HEK293 (cell line): Measurements from ENCODE around the gene SDE2.

Source experiments
- CTCF ChIA-PET: fragments of 350-600 bp; formaldehyde crosslinking; extraction: SDS; loops from one replicate; lab custom pipeline; 2021; ENCODE audit warnings: antibody characterized with exemption; lab: Yijun Ruan, JAX
- POLR2A ChIA-PET: fragments of 300-600 bp; formaldehyde crosslinking; extraction: SDS; loops from one replicate; lab custom pipeline; 2020; ENCODE audit warnings: antibody characterized with exemption, inconsistent platforms; lab: Yijun Ruan, JAX
- H3K27ac ChIP-seq: fragments of 200-500 bp; sonication (Bioruptor generic); 2 replicates; pipeline ENCODE4 v1.5.1; 2014; ENCODE audit warnings: low read depth, low read length, control low read depth, inconsistent platforms; ENCODE audit errors: extremely low read depth
- H3K36me3 ChIP-seq, 2 experiments: fragments of 200-500 bp in 1 of 2; sonication (Bioruptor generic) in 1 of 2; 1 replicate in 1 of 2; 2 replicates in 1 of 2; pipeline ENCODE4 v1.5.1; 2014 to 2017; ENCODE audit warnings: inconsistent platforms in 2 of 2, low read length in 2 of 2; ENCODE audit not compliant: control insufficient read depth in 2 of 2, insufficient read depth in 1 of 2
- H3K4me1 ChIP-seq: fragments of 200-500 bp; sonication (Bioruptor generic); 2 replicates; pipeline ENCODE4 v1.5.1; 2014; ENCODE audit warnings: mild to moderate bottlenecking, low read length, inconsistent platforms; ENCODE audit not compliant: control insufficient read depth, insufficient read depth
- H3K4me3 ChIP-seq: 2 replicates; pipeline ENCODE4 v1.5.1; 2011; ENCODE audit warnings: low read depth, mild to moderate bottlenecking, control low read depth, low read length, moderate library complexity
- H3K9me3 ChIP-seq: fragments of 200-500 bp; sonication (Bioruptor generic); 2 replicates; pipeline ENCODE4 v1.5.1; 2014; ENCODE audit warnings: low read depth, low read length, inconsistent platforms; ENCODE audit not compliant: control insufficient read depth, insufficient read depth
- BCL11B ChIP-seq: fragments of 450-650 bp; formaldehyde crosslinking; IDR thresholded peaks from 2 replicates; pipeline ENCODE4 v1.5.1; 2016; ENCODE audit warnings: low read depth, missing biosample characterization, missing genetic modification characterization
- KLF9 ChIP-seq: fragments of 450-650 bp; formaldehyde crosslinking; IDR thresholded peaks from 2 replicates; pipeline ENCODE4 v1.5.1; 2016; ENCODE audit warnings: missing biosample characterization, missing genetic modification characterization, low read depth
- MZF1 ChIP-seq: fragments of 450-650 bp; formaldehyde crosslinking; IDR thresholded peaks from 2 replicates; pipeline ENCODE4 v1.5.1; 2017; ENCODE audit warnings: missing biosample characterization, missing genetic modification characterization, borderline replicate concordance
- ZBTB10 ChIP-seq: fragments of 450-650 bp; formaldehyde crosslinking; IDR thresholded peaks from 2 replicates; pipeline ENCODE4 v1.5.1; 2016; ENCODE audit warnings: missing biosample characterization, missing genetic modification characterization
- ZBTB48 ChIP-seq: fragments of 450-650 bp; formaldehyde crosslinking; IDR thresholded peaks from 2 replicates; pipeline ENCODE4 v1.5.1; 2016; ENCODE audit warnings: missing biosample characterization, missing genetic modification characterization
- ZBTB6 ChIP-seq: fragments of 450-650 bp; formaldehyde crosslinking; IDR thresholded peaks from 2 replicates; pipeline ENCODE4 v1.5.1; 2017; ENCODE audit warnings: missing biosample characterization, missing genetic modification characterization
- ZNF114 ChIP-seq: fragments of 450-650 bp; formaldehyde crosslinking; IDR thresholded peaks from 2 replicates; pipeline ENCODE4 v1.5.0; 2017; ENCODE audit warnings: missing biosample characterization, missing genetic modification characterization
- ZNF132 ChIP-seq: fragments of 450-650 bp; formaldehyde crosslinking; IDR thresholded peaks from 2 replicates; pipeline ENCODE4 v1.5.1; 2017; ENCODE audit warnings: missing biosample characterization, missing genetic modification characterization, borderline replicate concordance
- ZNF140 ChIP-seq: fragments of 450-650 bp; formaldehyde crosslinking; IDR thresholded peaks from 2 replicates; pipeline ENCODE4 v1.5.1; 2016; ENCODE audit warnings: missing biosample characterization, missing genetic modification characterization
- ZNF174 ChIP-seq: fragments of 450-650 bp; formaldehyde crosslinking; IDR thresholded peaks from 2 replicates; pipeline ENCODE4 v1.5.0; 2017; ENCODE audit warnings: missing biosample characterization, mild to moderate bottlenecking, missing genetic modification characterization
- ZNF175 ChIP-seq: fragments of 450-650 bp; formaldehyde crosslinking; IDR thresholded peaks from 2 replicates; pipeline ENCODE4 v1.5.1; 2016; ENCODE audit warnings: missing biosample characterization, missing genetic modification characterization
- ZNF202 ChIP-seq: fragments of 450-650 bp; formaldehyde crosslinking; IDR thresholded peaks from 2 replicates; pipeline ENCODE4 v1.5.1; 2016; ENCODE audit warnings: missing biosample characterization, missing genetic modification characterization, borderline replicate concordance
- ZNF214 ChIP-seq: fragments of 450-650 bp; formaldehyde crosslinking; IDR thresholded peaks from 2 replicates; pipeline ENCODE4 v1.5.1; 2017; ENCODE audit warnings: missing biosample characterization, mild to moderate bottlenecking, missing genetic modification characterization, borderline replicate concordance
- ZNF223 ChIP-seq: fragments of 450-650 bp; formaldehyde crosslinking; IDR thresholded peaks from 2 replicates; pipeline ENCODE4 v1.5.1; 2016; ENCODE audit warnings: missing biosample characterization, missing genetic modification characterization
- ZNF266 ChIP-seq: fragments of 450-650 bp; formaldehyde crosslinking; IDR thresholded peaks from 2 replicates; pipeline ENCODE4 v1.5.1; 2016; ENCODE audit warnings: missing biosample characterization, missing genetic modification characterization, low read depth
- ZNF324 ChIP-seq: fragments of 450-650 bp; formaldehyde crosslinking; IDR thresholded peaks from 2 replicates; pipeline ENCODE4 v1.5.1; 2016; ENCODE audit warnings: missing biosample characterization, missing genetic modification characterization
- ZNF433 ChIP-seq: fragments of 450-650 bp; formaldehyde crosslinking; IDR thresholded peaks from 2 replicates; pipeline ENCODE4 v1.5.1; 2016; ENCODE audit warnings: missing biosample characterization, missing genetic modification characterization, low read depth
- ZNF549 ChIP-seq: fragments of 450-650 bp; IDR thresholded peaks from 2 replicates; pipeline ENCODE4 v1.5.1; 2018; ENCODE audit warnings: missing biosample characterization, missing genetic modification characterization, mild to moderate bottlenecking, inconsistent platforms, moderate library complexity
- ZNF560 ChIP-seq: fragments of 450-650 bp; formaldehyde crosslinking; IDR thresholded peaks from 2 replicates; pipeline ENCODE4 v1.5.1; 2017; ENCODE audit warnings: missing biosample characterization, missing genetic modification characterization, borderline replicate concordance
- ZNF600 ChIP-seq: fragments of 450-650 bp; formaldehyde crosslinking; IDR thresholded peaks from 2 replicates; pipeline ENCODE4 v1.5.1; 2016; ENCODE audit warnings: missing biosample characterization, missing genetic modification characterization
- ZNF621 ChIP-seq: fragments of 450-650 bp; formaldehyde crosslinking; IDR thresholded peaks from 2 replicates; pipeline ENCODE4 v1.5.1; 2017; ENCODE audit warnings: missing biosample characterization, missing genetic modification characterization
- ZNF626 ChIP-seq: fragments of 450-650 bp; sonication (Bioruptor Pico); formaldehyde crosslinking; IDR thresholded peaks from 2 replicates; pipeline ENCODE4 v1.5.1; 2018; ENCODE audit warnings: missing biosample characterization, missing genetic modification characterization, inconsistent platforms
- ZNF664 ChIP-seq: fragments of 450-650 bp; formaldehyde crosslinking; IDR thresholded peaks from 2 replicates; pipeline ENCODE4 v1.5.1; 2016; ENCODE audit warnings: missing biosample characterization, missing genetic modification characterization
- ZNF707 ChIP-seq: fragments of 450-650 bp; formaldehyde crosslinking; IDR thresholded peaks from 2 replicates; pipeline ENCODE4 v1.5.1; 2016; ENCODE audit warnings: missing biosample characterization, missing genetic modification characterization
- TF ChIP-seq, protein P1 (sequence below): fragments of 450-650 bp; formaldehyde crosslinking; IDR thresholded peaks from 2 replicates; pipeline ENCODE4 v1.5.1; 2016; ENCODE audit warnings: missing biosample characterization, missing genetic modification characterization
- TF ChIP-seq, protein P2 (sequence below): IDR thresholded peaks from 2 replicates; pipeline ENCODE4 v1.6.1; 2011; ENCODE audit warnings: mild to moderate bottlenecking, low read depth, low read length, borderline replicate concordance
- TF ChIP-seq, protein P3 (sequence below): fragments of 450-650 bp; formaldehyde crosslinking; IDR thresholded peaks from 2 replicates; pipeline ENCODE4 v1.5.1; 2016; ENCODE audit warnings: missing biosample characterization, missing genetic modification characterization

SDE2 gene

DNA sequence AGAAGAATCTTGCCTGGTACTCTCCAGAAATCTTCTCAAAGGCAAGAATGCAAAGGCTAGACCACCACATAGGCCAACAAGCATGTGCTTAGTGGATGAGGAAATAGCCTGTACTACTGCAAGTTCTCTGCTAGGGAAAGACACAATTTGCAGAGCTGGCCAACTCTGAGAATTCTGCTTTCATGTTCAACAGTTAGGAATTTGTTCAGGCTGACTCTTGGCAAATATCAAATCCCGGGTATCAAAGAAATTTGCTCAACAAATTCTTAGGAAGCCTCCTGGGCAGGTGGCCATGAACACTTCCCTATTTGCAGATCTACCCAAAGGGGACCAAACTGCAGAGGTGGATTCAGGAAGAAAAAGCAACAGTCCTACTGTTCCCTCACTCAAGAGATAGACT lies 48.4 kb upstream of the SDE2 start:
- Histone ChIP-seq H3K4me1 (no peaks in the 10 kb centered on the region), H3K27ac (no peak overlapping the region), H3K36me3 (no peaks in the 10 kb centered on the region; a peak in 1 of 3 replicates), H3K4me3 (no peak overlapping the region), H3K9me3 (no peaks in the 10 kb centered on the region)
- ChIA-PET POLR2A (interaction anchor here (1.7 kb wide), 1 partner anchor 15 kb away, joined by 11 read pairs; the partner anchor contains the start of gene H3-3A), CTCF (interaction anchor here (0.6 kb wide), 1 partner anchor 324 kb away, joined by 3 read pairs; no protein-coding TSS in a partner anchor)
- TF ChIP-seq ZNF626 (tag by site-specific recombination) = no peak
- TF ChIP-seq ZNF132 = no peak
- TF ChIP-seq BCL11B (tag by site-specific recombination) = no peak
- no peak for TF ChIP-seq ZBTB6 (tag by site-specific recombination)
- TF ChIP-seq, protein P1, sequence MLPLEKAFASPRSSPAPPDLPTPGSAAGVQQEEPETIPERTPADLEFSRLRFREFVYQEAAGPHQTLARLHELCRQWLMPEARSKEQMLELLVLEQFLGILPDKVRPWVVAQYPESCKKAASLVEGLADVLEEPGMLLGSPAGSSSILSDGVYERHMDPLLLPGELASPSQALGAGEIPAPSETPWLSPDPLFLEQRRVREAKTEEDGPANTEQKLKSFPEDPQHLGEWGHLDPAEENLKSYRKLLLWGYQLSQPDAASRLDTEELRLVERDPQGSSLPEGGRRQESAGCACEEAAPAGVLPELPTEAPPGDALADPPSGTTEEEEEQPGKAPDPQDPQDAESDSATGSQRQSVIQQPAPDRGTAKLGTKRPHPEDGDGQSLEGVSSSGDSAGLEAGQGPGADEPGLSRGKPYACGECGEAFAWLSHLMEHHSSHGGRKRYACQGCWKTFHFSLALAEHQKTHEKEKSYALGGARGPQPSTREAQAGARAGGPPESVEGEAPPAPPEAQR = no peak
- no peak for TF ChIP-seq ZNF174
- TF ChIP-seq ZBTB10 (tag by site-specific recombination) = no peak
- TF ChIP-seq ZNF214 = no peak
- TF ChIP-seq ZNF560 (tag by site-specific recombination) = no peak
- TF ChIP-seq ZNF707 (tag by site-specific recombination) = no peak
- TF ChIP-seq MZF1 (tag by site-specific recombination) = no peak
- no peak for TF ChIP-seq ZNF600 (tag by site-specific recombination)
- no peak for TF ChIP-seq ZNF433 (tag by site-specific recombination)
- TF ChIP-seq ZNF223 (tag by site-specific recombination) = no peak
- TF ChIP-seq ZBTB48 = no peak
- TF ChIP-seq ZNF202 (tag by site-specific recombination) = no peak
- TF ChIP-seq, protein P2, sequence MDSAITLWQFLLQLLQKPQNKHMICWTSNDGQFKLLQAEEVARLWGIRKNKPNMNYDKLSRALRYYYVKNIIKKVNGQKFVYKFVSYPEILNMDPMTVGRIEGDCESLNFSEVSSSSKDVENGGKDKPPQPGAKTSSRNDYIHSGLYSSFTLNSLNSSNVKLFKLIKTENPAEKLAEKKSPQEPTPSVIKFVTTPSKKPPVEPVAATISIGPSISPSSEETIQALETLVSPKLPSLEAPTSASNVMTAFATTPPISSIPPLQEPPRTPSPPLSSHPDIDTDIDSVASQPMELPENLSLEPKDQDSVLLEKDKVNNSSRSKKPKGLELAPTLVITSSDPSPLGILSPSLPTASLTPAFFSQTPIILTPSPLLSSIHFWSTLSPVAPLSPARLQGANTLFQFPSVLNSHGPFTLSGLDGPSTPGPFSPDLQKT = no peak

DNA sequence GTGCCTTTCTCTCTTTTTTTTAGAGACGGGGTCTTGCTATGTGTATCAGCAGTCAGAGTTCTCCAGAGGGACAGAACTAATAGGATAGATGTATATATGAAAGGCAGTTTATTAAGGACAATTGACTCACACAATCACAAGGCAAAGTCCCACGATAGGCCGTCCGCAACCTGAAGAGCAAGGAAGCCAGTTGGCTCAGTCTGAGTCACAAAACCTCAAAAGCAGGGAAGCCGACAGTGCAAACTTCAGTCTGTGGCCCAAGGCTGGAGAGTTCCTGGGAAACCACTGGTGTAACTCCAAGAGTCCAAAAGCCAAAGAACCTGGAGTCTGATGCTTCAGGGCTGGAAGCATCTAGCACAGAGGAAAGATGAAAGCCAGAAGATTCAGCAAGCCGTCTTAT lies 47.1 kb upstream of the SDE2 start:
- no peak overlapping the region for H3K27ac ChIP-seq
- H3K9me3 ChIP-seq = no peaks in the 10 kb centered on the region
- POLR2A ChIA-PET = no interaction called here
- H3K36me3 ChIP-seq = no peaks in the 10 kb centered on the region; a peak in 1 of 3 replicates
- no peak overlapping the region for H3K4me3 ChIP-seq
- CTCF ChIA-PET = interaction anchor here (0.6 kb wide), 1 partner anchor 27 kb away, joined by 3 read pairs; no protein-coding TSS in a partner anchor
- no peaks in the 10 kb centered on the region for H3K4me1 ChIP-seq
- TF ChIP-seq ZNF114 (no peak), ZNF175 (tag by site-specific recombination) (no peak), ZNF266 (tag by site-specific recombination) (no peak), ZNF549 (tag by site-specific recombination) (no peak), KLF9 (tag by site-specific recombination) (no peak), ZNF621 (no peak), ZNF140 (tag by site-specific recombination) (no peak), ZNF664 (tag by site-specific recombination) (no peak), BCL11B (tag by site-specific recombination) (no peak), ZNF324 (tag by site-specific recombination) (no peak)
- TF ChIP-seq, protein P3, sequence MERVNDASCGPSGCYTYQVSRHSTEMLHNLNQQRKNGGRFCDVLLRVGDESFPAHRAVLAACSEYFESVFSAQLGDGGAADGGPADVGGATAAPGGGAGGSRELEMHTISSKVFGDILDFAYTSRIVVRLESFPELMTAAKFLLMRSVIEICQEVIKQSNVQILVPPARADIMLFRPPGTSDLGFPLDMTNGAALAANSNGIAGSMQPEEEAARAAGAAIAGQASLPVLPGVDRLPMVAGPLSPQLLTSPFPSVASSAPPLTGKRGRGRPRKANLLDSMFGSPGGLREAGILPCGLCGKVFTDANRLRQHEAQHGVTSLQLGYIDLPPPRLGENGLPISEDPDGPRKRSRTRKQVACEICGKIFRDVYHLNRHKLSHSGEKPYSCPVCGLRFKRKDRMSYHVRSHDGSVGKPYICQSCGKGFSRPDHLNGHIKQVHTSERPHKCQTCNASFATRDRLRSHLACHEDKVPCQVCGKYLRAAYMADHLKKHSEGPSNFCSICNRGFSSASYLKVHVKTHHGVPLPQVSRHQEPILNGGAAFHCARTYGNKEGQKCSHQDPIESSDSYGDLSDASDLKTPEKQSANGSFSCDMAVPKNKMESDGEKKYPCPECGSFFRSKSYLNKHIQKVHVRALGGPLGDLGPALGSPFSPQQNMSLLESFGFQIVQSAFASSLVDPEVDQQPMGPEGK (tag by site-specific recombination) = no peak
- TF ChIP-seq, protein P1 = no peak
